Fibroblast of skin of back (primary cell): Measurements from ENCODE around the gene SPON1.

Source experiments
- DNase-seq: peaks from one replicate; pipeline ENCODE4 v3.0.0-alpha.2; 2013

Gene SPON1

DNA sequence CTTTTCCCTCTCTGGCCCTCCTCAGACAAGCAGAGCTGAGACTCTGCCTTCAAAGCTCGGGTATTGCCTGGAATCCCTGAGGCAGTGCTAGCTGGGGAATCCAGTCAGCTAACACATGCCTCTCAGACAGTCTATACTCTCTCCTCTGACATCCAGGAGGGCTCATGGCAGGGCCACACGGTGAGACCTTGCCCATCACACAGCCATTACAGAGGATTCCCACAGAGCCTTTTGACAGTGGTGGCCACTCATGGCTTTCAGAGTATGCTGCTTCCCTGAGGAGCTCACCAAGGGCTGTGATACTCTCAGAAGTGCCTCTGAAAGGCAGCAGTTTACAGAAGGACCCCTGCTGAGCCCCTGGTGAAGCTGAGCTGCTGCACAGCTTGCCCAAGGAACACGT is 231.1 kb downstream of the SPON1 start:
- DNase-seq: no peak

DNA sequence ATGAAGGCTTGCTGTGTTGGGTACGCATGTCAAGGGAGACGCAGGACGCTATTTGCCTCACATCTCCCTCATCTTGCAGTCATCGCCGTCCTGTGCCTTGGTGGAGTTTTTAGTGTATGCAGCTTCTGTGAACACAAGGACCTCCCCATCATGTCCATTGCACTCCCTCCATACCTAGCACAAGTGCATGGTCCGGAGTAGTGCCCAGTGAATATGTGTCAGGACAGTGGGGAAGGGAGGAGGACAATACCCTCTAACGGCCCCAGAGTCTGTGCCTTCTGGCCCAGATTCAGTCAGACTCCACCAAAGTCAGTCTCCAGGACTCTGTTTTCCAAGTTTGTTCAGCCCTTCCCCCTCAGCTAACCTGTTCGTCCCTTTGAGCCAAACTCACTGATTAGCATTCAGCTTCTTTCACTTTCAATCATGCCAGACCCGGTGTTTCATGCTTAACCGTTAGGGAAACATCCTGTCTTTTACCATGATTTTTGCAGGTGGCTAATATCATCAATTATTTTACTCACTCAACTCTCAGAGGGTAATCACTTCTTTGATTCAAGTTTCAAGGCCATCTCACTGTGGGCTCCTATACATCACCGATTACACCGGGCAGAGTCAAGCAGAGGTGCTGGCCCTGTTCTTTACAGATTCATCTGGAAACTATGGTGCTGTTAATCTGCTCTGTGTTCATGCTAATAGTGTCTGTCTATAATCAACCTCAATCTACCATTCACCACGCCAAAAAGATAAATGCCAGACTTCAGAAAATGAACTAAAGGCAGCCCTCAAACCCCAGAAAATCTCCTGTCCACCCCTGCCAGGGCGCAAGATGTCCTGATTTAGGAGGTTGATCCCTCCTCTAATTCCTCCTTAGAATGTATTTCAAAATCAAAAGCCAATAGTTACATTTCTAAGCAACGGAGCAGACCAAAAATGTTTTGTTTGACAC is 240.0 kb downstream of the SPON1 start:
- no peak for DNase-seq

DNA sequence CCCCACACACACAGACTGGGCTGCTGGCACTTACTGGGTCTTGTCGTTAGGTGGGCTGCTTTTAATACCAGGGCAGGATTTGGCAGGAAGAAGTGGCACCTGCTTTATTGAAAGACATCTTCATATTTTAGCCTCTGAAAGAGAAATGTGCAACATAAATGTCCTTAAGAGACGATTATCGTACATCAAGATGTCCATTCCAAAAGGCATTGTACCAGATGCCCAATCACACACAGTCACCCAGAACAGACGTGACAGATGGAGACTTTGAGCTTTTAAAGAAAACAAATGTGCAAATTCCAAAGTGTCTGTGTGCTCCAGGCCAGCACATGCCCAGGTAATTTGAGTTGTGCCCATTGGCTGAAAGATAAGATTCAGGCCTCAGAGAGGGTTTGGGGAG is 240.8 kb downstream of the SPON1 start:
- no peak for DNase-seq

DNA sequence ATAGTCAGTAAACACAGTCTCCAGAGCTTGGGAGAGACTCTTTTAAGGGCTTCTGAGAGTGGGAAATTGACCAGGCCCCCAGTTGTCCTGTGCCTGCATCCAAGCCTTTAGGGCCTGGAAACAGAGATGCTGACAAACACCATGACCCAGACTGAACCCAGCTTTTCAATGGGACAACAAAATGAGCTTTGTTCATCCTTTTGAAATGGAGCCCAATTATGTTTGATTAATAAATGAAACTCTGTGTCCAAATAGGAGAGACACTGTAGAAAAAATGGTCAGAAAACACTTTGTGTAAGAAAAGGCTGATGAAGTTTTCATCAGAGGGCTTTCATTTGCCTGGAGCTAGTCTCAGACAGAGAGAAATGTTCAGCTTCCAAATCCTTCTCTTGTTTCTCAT is 250.5 kb downstream of the SPON1 start:
- DNase-seq: no peak

DNA sequence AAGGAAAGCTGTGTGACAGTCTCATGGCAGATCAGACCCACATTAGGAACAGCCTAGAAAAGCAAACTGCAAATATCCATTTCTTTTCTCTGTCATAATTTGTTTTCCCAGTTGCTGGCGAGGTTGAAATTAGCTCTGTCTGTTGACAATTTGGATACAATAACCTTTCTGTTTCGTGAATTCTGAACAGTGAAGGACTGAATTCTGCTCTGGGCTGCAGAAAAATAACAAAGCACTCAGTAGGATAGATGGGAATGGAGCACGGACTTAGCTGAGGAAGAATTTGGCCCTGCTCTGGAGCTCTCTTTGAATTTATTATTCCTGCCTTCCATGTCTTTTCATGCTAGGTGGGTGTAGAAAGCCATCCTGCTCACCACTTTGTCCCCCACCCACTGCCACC is 256.2 kb downstream of the SPON1 start:
- DNase-seq: no peak

DNA sequence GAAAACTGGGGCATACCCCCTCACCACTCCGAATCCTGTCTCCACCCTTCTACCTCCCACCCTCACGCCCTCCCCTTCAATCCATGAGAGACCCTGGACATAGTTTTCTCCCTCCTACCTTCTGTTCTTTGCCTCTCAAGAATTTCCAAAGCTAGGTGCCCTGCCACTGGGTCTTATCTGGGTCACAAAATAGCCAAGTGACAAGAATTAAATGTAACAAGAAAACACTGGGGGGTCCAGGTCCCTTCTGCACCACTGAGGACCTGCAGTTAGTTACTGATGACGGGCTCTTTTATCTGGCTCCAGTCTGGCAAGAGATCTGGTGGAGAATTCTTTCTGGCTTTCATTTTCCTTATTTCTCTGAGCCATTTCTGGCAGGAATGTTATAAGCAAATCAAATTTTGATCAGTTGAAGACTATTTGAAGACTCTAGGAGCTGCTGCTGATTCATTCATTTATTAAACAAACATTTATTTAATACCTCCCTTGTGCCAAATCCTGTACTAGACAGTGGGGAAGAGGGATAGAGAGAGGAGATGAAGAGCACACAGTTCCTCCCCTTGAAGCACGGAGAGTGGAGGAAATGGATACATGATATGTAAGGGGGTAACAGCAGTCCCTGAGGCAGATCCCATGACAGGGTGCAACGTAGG is 261.2 kb downstream of the SPON1 start:
- no peak for DNase-seq

DNA sequence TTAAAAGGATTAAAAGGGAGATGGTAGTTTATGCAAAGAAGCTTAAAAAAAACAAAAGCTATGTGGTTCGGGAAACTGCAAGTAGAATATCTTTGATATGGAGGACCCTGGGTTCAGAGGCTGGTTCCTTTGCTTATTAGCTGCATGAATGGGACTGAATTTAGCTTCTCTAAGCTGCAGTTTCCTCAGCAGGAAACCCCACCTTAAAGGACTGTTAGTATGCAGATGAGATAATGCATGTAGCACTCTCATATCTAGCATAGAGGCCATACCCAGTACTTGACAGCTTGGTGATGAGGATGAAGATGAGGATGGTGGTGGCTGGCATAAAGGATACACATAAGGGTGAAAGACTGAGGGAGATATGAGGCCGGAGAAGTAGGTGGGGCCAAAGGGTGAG is 261.9 kb downstream of the SPON1 start:
- DNase-seq: no peak

DNA sequence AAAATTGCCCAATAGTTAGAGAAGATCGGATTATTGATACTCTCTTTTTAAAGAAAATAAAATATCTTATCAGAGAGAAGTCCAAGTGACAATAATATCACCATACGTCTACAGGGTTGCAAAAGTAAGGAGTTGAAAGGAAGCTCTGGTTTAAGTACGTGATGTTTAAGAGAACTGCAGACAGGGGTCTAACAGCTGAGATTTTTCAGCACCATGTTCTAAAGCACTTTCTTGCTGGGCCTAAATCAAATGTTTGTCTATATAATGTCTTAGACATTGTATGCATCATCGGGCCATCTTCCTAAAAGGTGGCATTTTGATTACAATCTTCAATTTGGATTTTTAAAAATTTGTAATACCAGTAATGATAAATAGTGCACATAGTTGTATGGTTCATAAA is 263.1 kb downstream of the SPON1 start:
- DNase-seq: no peak

DNA sequence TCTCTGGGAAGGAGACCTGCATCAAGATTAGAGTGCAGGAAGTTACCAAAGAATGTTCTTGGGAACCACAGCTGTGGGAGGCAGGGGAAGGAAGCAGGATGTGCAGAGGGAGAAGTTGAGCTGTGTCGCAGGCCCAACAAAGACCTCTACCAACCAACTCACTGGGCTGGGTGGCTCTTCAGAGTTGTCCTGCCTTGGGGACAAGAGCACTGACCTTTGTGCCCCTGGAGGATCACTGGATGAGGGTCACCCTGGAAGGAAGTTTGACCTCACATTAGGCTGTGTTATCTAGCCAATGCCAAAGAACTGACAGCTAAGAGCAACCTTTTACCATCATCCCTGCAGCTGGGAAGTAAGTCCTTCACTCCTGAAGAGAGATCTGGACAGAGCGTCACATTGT is 265.8 kb downstream of the SPON1 start:
- DNase-seq: no peak

DNA sequence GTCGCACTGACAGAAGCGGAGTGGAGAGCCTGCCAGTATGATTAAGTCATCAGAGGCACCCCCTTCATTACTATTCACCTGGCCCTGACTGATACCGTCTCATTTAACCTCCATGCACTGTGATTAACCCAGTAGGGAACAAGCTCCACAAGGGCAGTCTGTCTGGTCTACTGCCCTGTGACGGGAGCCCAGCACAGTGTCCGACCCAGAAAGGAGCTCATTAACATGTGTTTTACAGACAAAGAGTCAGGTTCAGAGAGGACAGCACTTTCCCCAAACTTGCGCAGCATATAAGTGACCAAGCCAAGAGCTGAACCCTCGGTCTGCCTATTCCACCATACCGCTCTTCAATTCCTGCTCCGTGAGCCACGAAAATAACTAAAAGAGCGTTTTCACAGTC is 266.9 kb downstream of the SPON1 start:
- no peak for DNase-seq

DNA sequence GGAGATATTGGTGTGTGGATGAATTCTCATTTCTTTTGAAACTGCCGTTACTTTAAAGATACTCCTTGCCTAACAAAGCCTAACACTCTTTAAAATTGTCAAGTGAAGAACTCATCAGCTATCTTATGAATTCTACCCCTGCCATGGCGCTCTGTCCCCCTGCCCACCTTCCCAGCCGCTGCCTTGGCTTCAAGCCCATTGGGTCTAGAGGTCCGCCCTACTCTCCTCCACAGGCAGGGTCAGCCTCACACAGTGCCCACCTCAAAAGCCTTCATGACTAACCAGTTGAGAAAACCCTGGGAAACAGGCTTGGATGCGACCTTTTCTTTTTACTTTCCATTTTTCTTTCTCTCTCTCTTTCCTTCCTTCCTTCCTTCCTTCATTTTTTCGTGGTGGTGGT is 267.9 kb downstream of the SPON1 start:
- no peak for DNase-seq

DNA sequence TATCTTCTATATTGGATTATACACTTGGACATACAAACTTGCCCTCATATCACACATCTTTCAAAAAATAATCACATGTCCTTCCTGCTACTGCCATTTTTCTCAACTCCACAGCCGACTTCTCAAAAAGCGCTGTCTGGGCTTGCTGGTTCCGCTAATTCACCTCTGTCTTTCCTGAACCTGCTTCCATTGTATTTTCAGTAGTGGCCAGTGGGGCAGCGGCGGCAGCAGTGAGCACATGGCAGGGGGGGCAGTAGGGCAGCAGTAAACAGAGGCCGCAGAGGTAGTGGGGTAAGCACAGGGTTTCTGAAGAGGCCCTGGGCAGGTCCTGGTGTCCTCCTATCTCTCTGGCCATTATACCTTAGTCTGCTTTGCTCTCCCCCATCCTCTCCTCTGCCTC is 270.1 kb downstream of the SPON1 start:
- no peak for DNase-seq

DNA sequence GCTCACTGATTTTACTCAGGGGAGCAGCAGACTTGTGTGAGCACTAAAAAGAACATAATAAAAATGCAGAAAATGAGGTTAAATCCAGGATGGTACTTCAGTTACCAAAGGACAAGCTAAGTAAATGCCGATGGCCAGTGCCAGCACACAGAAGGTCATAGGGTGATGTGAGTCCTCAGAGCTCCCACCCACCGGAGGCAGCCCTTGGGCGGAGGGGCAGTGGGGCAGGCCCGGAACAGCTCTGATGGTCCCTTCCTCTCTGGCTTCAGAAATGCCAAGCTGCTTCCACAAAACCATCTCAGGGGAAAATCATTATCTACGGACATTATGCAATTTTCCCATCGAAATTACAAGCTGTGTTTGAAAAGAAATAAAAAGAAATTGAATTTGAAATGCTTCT is 271.9 kb downstream of the SPON1 start:
- DNase-seq: no peak

DNA sequence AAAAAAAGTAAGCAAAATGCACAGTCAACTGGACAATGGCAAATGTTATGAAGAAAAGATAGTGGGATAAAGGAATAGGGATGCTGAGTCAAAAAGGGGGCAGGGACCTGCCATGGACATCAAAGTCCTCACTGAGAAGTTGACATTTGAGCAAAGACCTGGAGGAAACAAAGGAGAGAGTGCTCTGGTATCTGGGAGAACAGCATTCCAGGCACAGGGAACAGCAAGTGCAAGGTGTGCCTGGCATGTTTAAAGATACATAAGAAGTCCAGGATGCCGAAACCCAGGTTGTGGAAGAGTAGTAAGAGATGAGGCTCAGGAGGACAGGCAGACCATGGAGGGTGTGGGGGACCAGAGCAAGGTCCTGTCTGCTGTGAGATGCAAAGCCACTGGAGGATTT is 273.2 kb downstream of the SPON1 start:
- no peak for DNase-seq

DNA sequence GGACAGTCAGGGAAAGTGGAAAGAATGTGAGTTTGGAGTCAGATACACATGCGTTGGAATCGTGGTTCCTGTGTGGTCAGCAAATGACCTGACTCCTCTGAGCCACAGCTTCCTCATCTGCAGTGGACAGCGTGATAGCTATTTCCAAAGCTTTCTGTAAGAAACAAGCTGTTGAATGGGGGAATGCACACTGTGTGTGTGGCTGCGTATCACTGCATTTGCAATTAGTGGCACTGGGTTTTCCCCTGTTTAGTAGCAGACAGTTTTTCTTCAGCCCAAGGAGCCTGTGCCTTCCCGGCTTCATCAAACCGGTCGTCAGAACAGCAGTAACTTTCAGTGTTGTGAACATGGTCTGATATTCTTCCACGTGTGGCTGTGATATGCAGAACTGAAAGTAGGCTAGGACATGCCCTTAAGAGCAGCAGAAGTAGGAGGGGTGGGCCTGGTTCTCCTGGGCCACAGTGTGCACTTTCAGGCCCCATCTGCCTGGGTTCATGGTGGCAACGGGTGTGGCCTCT is 275.0 kb downstream of the SPON1 start:
- DNase-seq: no peak

DNA sequence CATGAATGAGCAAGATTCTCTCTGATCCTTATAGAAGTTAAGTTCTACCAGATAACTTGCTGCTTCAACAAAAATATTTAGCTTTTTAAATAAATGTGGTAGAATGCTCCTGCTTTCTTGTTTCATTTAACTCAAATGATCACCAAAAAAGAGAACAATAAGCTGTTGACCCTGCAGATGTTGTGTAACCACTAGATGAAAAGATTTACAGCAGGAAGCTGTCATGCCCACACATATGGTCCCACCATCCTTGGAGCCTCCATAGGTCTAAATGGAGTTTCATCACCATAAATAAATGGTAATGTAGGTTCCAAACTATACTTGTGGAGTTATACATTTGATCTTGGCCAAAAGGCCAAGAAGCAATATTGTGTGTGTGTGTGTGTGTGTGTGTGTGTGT is 277.7 kb downstream of the SPON1 start:
- no peak for DNase-seq

DNA sequence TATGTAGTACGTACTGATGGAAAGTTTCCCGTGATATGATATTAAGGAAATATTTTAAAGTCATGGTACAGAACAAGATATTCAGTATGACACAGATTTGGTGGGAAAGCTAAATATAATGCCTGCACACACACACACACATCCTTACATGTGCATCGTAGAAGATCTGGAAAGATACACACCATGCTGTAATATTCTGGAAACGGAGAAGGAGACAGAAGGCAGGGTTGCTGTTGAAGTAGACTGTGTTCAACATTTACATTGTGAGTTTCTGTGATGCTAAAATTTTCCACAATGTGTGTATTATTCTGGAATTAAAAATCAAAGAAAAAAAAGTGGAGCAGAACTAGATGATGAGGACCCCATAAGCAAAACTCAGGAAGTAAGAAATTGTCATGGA is 278.4 kb downstream of the SPON1 start:
- DNase-seq: no peak

DNA sequence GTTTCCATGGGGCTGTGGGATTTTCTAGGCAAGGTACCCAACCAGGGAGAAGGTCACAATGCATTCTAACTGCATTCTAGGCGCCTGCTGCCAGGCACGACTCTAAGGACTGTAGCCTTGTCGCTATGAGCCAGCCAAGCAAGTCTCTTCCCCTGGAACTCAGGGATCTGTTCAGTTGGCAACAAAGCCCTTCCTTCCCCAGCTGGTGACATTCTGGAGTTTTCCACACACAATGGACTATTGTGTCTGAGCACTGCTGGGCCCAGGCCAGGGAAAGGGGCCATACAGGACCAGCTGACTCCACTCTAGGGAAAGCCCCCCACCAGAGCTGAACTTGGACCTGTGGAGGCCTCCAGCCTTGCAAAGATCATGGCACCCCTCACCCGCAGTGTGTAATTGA is 279.7 kb downstream of the SPON1 start:
- no peak for DNase-seq

DNA sequence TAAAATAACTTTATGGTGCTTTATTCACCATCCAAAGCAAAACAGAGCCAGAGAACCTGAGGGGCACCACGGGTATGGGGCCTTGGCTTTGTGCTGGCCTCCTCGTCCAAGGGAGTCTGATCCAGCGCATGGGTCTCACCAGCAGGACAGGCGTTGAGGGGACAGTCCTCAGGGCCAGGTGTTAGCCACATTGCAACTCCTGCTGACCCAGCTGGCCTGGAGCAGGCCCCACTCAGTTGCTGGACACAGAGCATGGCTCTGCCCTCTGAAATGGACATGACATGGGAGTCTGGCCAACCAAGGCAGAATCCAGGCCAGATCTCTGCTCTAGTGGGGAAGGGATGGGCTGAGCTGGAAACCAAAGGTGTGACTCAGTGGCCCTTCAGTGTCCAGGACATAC is 280.2 kb downstream of the SPON1 start:
- no peak for DNase-seq

DNA sequence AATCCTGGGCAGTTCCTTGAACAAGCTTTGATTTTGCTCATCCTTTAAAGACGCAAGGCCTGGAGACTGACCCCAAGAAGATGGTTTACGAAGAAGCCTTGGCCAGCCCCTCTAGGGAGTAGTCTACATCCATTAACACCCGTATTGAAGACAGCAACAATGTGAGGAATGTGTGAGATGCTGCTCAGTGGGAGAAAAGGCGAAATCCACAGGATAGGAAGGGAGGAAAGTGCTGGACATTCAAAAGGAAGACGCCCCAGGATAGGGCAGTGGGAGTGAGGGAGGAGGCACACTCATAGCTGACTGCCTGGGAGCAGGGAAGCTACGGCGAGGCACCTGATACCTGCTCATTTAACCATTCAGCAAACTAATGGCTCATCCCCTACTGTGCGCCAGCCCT is 282.4 kb downstream of the SPON1 start:
- no peak for DNase-seq

DNA sequence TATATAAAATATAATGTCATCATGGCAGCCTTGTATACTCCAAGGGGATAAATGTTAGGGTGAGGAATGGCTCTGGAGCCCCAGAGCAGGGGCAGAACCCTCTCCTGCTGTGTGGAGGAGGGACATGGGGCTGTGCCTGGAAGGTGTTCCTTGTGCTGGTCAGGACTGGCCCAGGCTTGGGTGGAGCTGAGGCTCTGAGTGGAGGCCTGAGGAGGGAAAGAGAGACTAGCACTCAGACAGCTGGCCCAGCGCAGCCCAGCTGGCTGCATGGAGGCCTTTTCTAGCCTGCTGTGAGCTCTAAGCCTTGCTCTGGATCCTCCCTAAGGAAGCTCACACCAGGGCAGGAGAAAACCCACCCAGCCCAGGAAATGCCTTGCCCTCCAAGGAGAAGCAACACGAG is 282.9 kb downstream of the SPON1 start:
- DNase-seq: no peak

DNA sequence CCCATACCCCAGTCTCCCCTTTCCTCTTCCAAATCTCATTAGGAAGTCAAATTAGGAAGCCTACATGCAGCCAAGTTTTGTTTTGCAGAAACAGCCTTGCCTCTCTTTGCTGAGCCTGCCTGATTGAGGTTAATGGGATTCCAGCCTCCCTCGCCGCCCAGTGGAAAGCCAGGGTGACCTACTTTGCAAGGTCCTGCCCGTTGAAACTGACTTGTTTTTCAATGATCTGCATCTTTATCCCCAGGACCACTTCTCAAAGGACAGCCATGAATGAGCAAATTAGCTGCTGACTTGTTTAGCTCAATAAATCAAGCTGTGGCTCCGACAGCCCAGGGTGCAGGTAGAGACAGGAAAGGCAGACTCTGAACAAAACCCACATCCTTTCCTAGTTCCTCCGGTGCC is 286.1 kb downstream of the SPON1 start:
- DNase-seq: no peak

DNA sequence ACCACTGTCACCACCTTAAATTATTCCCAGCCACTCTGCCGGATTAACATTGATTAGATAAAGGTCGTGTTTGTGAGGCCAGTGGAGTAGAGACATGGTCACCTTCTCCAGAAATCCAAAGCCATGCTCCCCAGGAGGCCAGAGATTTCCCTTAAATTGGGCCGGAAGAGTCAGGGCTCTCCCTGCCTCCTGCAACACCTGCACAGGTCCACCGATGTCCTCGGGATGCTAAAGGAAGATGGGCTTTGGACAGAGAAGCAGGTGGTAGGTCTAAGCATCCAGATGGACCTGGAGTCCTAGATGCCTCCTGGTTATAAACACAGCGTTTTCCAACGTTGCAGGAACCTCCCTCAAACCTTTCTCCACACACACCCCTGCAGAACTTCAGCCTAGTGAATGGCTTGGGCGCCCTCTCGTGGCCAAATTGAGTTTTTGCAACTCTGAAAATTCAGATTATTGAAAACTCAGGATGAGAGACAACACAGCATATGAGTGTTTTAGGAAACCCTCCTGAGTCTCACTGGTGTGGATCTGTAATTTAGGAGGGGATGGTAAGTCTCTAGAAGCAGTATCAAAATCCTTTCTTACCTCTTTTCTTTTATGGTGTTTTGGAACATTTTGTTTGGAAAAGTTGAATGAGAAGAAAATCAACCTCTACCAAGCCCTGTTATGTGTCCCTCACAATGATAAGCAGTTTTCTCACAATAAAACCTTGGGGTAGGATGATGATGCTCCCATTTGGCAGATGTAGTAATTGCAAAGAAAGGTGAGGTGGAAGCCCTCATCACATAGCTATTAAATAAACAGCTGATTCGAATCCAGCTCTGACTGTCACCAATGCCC is 286.8 kb downstream of the SPON1 start:
- DNase-seq: peak; percentile 53
